ENCODE results near the gene LRMDA. TPM values are rescaled to one million over a fixed set of nuclear protein-coding genes. Genes with fewer than 3 reads are reported as not detected.

LRMDA gene
- total and polyA plus RNA-seq, 2 of the 4 experiments (the other 2 are of a cell fraction) = 0.07 TPM; not detected in 1

DNA sequence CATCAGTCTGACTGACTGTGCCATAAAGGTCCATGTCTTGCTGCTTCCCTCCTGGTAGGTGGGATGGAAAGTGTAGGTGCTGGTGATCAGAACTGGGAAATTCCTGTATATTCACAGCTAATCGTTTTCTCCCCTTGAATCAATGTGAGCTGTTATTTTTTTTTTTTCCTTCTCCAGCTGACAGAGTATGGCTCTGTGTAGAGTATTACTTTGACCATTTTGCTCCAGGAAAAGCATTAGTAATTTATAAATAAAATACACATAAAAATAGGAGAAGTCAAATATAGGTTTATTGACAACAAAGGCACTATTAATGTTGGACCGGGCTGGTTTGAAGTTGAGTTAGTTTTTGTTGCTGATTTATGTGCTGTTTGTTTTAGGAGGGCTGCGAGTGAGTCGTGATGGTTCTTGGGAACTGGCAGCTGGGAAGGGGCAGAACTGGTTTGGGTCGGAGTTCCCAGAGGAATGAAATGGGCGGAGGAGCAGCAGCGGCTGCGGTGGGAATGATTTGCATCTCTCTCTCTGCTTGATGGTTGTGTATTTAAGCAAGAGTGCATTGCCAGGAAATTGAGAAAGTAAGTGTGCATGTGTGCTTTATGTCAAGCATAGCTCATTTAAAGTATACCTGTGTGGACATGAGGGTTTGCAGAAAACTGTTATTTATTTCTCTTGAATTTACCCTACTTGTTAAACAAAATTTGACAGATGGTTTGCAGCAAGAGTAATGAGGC, 80.9 kb downstream of the LRMDA start:
- POLR2A ChIA-PET (ENCODE audit: unreplicated experiment) = no interaction called here

More for the DNA sequence above, 80.9 kb downstream of the LRMDA start:
- Histone ChIP-seq H3K14ac (replicated peaks; ENCODE audit: low read depth, low read length) (no peak overlapping the region), H3K27ac (ENCODE audit: insufficient read depth, low read length) (no peak overlapping the region), H2BK15ac (ENCODE audit: low read depth, low read length) (no peak overlapping the region), H3K79me1 (ENCODE audit: low read depth in 1 of 2, low read length in 2 of 2) (no peaks in the 10 kb centered on the region), H3K4me3 (ENCODE audit: insufficient read depth, low read depth, low read length) (no peak overlapping the region), H3K4me1 (ENCODE audit: control insufficient read depth, insufficient read depth, low read length) (peaks cover 2% of the 10 kb centered on the region; the same call in 1 of the 2 replicates), H4K91ac (ENCODE audit: insufficient read depth, low read depth, low read length) (no peak overlapping the region), H3K9me1 (ENCODE audit: insufficient read depth, low read length) (no peaks in the 10 kb centered on the region), H4K20me1 (ENCODE audit: insufficient read depth, low read length) (no peaks in the 10 kb centered on the region), H4K8ac (ENCODE audit: low read depth in 2 of 2, low read length in 2 of 2) (no peak overlapping the region), H3K9me3 (ENCODE audit: control insufficient read depth, insufficient read depth, low read length) (no peaks in the 10 kb centered on the region), H3K56ac (ENCODE audit: extremely low read depth, insufficient read depth, low read length) (no peak overlapping the region), H2AK9ac (replicated peaks; ENCODE audit: low read depth, low read length, poor library complexity) (no peak overlapping the region), H2BK120ac (ENCODE audit: low read depth, low read length) (no peak overlapping the region), H2BK5ac (ENCODE audit: low read depth, low read length, poor library complexity, severe bottlenecking) (no peak overlapping the region), H2AFZ (replicated peaks; ENCODE audit: low read length, poor library complexity) (no peak overlapping the region), H3K9ac (ENCODE audit: low read depth, low read length) (no peak overlapping the region), H3K4ac (ENCODE audit: low read depth, low read length) (no peak overlapping the region), H4K5ac (ENCODE audit: low read depth, low read length) (no peak overlapping the region), H2BK20ac (ENCODE audit: low read depth, low read length) (no peak overlapping the region), H3K23ac (ENCODE audit: low read depth, low read length) (no peak overlapping the region), H2AK5ac (ENCODE audit: low read depth, low read length) (no peak overlapping the region), H3K36me3 (ENCODE audit: control insufficient read depth, insufficient read depth, low read length) (no peaks in the 10 kb centered on the region), H3K18ac (ENCODE audit: low read depth, low read length) (no peak overlapping the region), H3K27me3 (ENCODE audit: control insufficient read depth, insufficient read depth, low read length) (peaks cover 19% of the 10 kb centered on the region), H3K4me2 (ENCODE audit: low read depth, low read length) (no peak overlapping the region)
- CTCF ChIA-PET = no interaction called here
- in situ Hi-C loops (cut with MboI; ENCODE audit: low sequenced_read_pairs) = no loop called here
- ATAC-seq (ENCODE audit: low read depth) = no peak
- intact Hi-C loops (cut with micrococcal nuclease) = no loop called here
- BruUV-seq (replicated peaks) = no TSS peak
- no peak for DNase-seq
- dilution Hi-C loops (cut with HindIII; ENCODE audit: low sequenced_read_pairs, unreplicated experiment) = no loop called here
- 7% methylated on average over 3 of the region's 8 CpGs; no CpG with 5 or more reads in 1 of the 2 experiments for WGBS, 2 experiments (ENCODE audit: extremely low coverage in 2 of 2, insufficient read length in 1 of 2)
- TF ChIP-seq RCOR1 (IDR thresholded peaks at IDR 0.05; ENCODE audit: insufficient replicate concordance, low read length) = no peak
- no peak for TF ChIP-seq RAD21 (IDR thresholded peaks at IDR 0.05; ENCODE audit: low read length)
- no peak for TF ChIP-seq CEBPB (IDR thresholded peaks at IDR 0.05; ENCODE audit: low read depth, low read length)
- no peak for TF ChIP-seq MAZ (IDR thresholded peaks at IDR 0.05; ENCODE audit: borderline replicate concordance, low read depth, low read length)
- no peak for TF ChIP-seq FOS (IDR thresholded peaks at IDR 0.05; ENCODE audit: low read depth, low read length)
- no peak for TF ChIP-seq POLR2A (IDR thresholded peaks at IDR 0.05; ENCODE audit: low read depth, low read length)
- TF ChIP-seq MAFK (IDR thresholded peaks at IDR 0.05; ENCODE audit: low read depth, low read length) = no peak
- TF ChIP-seq, protein P1, sequence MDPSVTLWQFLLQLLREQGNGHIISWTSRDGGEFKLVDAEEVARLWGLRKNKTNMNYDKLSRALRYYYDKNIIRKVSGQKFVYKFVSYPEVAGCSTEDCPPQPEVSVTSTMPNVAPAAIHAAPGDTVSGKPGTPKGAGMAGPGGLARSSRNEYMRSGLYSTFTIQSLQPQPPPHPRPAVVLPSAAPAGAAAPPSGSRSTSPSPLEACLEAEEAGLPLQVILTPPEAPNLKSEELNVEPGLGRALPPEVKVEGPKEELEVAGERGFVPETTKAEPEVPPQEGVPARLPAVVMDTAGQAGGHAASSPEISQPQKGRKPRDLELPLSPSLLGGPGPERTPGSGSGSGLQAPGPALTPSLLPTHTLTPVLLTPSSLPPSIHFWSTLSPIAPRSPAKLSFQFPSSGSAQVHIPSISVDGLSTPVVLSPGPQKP (IDR thresholded peaks at IDR 0.05; ENCODE audit: borderline replicate concordance, low read depth, low read length) = no peak
- TF ChIP-seq, protein P2, sequence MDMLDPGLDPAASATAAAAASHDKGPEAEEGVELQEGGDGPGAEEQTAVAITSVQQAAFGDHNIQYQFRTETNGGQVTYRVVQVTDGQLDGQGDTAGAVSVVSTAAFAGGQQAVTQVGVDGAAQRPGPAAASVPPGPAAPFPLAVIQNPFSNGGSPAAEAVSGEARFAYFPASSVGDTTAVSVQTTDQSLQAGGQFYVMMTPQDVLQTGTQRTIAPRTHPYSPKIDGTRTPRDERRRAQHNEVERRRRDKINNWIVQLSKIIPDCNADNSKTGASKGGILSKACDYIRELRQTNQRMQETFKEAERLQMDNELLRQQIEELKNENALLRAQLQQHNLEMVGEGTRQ (IDR thresholded peaks at IDR 0.05; ENCODE audit: low read depth, low read length) = no peak
- TF ChIP-seq, protein P3, sequence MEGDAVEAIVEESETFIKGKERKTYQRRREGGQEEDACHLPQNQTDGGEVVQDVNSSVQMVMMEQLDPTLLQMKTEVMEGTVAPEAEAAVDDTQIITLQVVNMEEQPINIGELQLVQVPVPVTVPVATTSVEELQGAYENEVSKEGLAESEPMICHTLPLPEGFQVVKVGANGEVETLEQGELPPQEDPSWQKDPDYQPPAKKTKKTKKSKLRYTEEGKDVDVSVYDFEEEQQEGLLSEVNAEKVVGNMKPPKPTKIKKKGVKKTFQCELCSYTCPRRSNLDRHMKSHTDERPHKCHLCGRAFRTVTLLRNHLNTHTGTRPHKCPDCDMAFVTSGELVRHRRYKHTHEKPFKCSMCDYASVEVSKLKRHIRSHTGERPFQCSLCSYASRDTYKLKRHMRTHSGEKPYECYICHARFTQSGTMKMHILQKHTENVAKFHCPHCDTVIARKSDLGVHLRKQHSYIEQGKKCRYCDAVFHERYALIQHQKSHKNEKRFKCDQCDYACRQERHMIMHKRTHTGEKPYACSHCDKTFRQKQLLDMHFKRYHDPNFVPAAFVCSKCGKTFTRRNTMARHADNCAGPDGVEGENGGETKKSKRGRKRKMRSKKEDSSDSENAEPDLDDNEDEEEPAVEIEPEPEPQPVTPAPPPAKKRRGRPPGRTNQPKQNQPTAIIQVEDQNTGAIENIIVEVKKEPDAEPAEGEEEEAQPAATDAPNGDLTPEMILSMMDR (conservative IDR thresholded peaks at IDR 0.05; ENCODE audit: low read depth, low read length) = no peak
- no peak for TF ChIP-seq RFX5 (IDR thresholded peaks at IDR 0.05; ENCODE audit: low read depth, low read length)
- TF ChIP-seq BHLHE40 (IDR thresholded peaks at IDR 0.05; ENCODE audit: low read depth, low read length) = no peak
- no peak for TF ChIP-seq MXI1 (IDR thresholded peaks at IDR 0.05; ENCODE audit: borderline replicate concordance, low read depth, low read length)
- no peak for TF ChIP-seq CHD1 (IDR thresholded peaks at IDR 0.05; ENCODE audit: low read depth, low read length)
- no peak for TF ChIP-seq SMC3 (IDR thresholded peaks at IDR 0.05; ENCODE audit: low read depth, low read length)
- no peak for TF ChIP-seq NFE2L2 (IDR thresholded peaks at IDR 0.05; ENCODE audit: low read depth, low read length)

Measured in IMR-90 (cell line).